ENCODE results near the gene CELSR1.
"Not testable (repeated sequence)": the region's sequence is repeated elsewhere in the genome, so short reads cannot be mapped to it uniquely, and the experiment has no call there.

CELSR1 gene

GRCh38 chr22:46312848-46313247 is 224.6 kb downstream of the CELSR1 start:
- DNase-seq: not testable (repeated sequence)

GRCh38 chr22:46312056-46312455 is 225.4 kb downstream of the CELSR1 start:
- no peak for DNase-seq

Measured in NCI-H1930 (cell line).